HS-27A (cell line): Measurements from ENCODE around the gene TMEM176A.
"Not testable (repeated sequence)": the region's sequence is repeated elsewhere in the genome, so short reads cannot be mapped to it uniquely, and the experiment has no call there.

Source experiments
- DNase-seq: peaks from one replicate; pipeline ENCODE4 v3.0.0-alpha.2; 2012; ENCODE audit warnings: low read depth, missing footprints

Gene TMEM176A

GRCh38 chr7:150788474-150789269 is 11.9 kb upstream of the TMEM176A start:
- no peak for DNase-seq

DNA sequence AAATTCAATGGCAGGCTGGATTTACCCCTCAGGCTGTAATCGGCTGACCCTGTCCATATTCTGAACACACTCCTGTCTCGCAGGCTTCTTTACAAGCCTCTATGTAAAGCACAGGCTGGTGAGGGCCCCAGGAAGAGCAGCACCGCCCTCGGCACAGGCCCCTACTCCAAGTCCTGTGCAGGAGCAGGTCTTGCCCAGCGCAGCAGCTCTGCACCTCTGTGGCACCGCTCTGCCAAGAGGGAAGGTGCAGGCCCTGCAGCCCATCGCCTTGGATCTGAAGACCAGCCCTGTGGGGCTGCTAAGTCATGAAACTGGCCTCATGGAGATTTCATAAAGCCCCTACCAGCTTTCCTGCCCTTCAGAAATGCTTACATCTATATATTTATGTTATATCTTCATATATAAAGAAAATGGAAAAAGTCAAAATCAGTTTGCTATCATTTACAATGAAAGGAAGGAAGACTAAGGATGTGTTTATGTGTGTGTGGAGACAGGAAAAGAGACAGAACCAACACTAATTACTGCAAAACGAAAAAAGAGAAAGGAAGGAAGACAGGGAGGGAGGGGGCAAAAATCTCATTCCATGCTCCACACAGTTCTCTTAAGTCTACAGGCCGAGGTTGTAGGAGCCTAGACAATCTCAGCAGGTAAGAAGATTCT is 10.0 kb upstream of the TMEM176A start:
- DNase-seq, result no peak

GRCh38 chr7:150791304-150791703 is 9.3 kb upstream of the TMEM176A start:
- no peak for DNase-seq

GRCh38 chr7:150791746-150792452 is 8.7 kb upstream of the TMEM176A start:
- DNase-seq, result no peak

DNA sequence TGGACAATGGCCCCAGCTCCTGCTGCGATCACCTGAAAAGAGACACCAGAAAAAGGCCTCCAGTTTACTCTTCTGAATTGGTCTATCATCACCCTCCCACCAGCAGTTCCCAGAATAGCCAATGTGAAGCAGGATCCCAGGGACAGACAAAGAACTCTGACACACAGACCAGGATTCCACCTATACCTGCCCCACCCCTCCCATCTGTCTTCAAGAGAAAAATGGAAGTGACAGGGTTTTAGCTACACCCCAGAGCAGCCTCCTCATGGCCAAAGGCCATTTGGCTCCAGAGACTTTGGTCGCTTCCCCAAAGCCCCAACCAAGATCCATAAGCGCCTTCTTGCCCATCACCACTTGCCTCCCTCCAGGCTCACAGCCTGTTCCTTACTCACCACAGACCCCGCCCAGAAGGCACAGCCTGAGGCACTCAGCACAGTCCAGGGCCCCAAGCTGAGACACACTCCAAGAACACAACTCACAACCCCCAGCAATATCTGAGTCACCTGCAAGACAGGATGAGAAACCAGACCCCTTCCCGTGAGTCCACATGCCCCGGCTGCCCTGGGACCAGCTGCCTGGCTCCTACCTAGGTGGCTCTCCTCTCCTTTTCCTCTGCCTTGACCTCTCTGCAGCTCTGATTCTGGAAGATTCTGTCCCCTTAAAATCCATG is 6.9 kb upstream of the TMEM176A start:
- DNase-seq, result no peak

GRCh38 chr7:150797661-150798060 is 2.9 kb upstream of the TMEM176A start:
- no peak for DNase-seq

DNA sequence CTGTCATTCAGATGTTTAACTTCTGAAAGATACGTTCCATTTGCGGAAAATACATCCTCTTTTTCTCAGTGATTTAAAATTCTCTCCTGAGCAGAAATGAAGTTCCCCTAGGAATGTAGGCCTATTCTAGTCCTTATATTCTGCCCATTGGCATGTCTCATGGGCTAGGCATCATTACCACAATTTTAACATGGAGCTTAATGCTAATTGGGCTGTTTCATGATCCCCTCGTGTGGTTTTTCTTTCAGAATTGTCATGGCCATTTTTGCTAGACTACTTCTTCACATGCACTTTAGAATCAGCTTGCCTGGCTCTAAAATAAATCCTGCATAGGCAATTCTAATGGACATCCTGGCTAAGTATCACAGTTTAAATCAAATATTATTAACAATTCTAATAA is 1.4 kb upstream of the TMEM176A start:
- DNase-seq, result no peak

GRCh38 chr7:150799741-150800580 is 608 bp upstream of the TMEM176A start, which contains the start of gene TMEM176B:
TSS of gene TMEM176B (minus strand) at chr7:150800364. CDS start at chr7:150796569, 3,795 bp downstream.
- DNase-seq, result no peak

DNA sequence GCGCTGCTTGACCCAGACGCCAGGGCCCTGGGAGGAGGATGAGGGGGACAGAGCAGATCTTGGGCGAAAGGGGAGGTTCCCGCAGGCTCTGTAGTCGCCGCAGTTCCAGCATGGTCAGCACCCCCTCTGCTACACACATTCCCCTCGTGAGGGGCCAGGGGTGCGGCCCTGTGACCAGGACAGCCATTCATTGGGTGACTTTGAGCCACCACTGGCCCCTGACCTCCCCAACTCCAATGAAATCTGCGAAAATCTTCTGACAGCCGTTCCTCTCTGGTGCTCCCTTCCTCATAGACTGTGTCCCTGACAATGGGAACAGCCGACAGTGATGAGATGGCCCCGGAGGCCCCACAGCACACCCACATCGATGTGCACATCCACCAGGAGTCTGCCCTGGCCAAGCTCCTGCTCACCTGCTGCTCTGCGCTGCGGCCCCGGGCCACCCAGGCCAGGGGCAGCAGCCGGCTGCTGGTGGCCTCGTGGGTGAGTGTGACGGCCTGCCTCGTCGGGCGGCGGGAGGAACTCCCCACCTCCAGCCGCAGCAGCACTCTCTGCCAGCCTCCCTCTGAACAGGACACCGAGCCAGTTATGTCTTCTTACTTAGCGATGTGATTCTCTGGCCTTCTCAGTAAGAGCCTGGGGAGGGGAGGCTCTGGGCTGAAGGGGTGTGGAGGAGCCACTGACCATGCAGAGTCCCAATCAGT is 825 bp downstream of the TMEM176A start:
- DNase-seq, result no peak

DNA sequence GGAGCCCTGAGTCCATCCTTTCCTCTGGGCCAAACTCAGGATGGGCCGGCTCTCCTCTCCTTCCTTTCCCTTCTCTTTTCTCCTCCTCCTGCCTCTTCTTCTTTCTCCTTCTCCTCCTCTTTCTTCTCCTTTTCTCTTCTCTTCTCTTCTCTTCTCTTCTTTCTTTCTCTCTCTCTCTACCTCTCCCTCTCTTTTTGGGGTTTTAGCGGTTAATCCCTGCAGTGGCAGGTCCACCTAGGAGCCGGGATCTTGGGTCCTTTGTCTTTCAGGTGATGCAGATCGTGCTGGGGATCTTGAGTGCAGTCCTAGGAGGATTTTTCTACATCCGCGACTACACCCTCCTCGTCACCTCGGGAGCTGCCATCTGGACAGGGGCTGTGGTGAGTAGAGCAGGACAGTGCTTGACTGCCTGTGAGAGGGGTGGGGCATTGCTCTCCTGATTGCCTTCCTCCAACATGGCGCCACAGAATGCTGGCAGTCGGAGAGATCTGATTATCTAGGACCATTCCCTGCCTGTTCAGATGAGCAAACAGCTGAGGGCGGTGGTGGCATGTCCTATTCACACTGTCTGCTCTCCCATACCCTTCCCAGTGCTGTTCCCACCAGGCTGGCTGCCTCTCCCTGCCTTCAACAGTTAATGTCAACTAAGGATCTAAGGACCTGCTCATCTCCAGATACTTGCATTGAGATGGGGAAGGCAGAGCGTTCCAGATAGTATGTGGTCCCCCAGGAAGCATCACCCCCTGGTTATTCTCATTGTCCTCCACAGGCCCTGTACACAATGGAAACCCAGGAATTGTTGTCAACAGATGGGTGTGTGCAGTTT is 1.6 kb downstream of the TMEM176A start:
- DNase-seq, result no peak

DNA sequence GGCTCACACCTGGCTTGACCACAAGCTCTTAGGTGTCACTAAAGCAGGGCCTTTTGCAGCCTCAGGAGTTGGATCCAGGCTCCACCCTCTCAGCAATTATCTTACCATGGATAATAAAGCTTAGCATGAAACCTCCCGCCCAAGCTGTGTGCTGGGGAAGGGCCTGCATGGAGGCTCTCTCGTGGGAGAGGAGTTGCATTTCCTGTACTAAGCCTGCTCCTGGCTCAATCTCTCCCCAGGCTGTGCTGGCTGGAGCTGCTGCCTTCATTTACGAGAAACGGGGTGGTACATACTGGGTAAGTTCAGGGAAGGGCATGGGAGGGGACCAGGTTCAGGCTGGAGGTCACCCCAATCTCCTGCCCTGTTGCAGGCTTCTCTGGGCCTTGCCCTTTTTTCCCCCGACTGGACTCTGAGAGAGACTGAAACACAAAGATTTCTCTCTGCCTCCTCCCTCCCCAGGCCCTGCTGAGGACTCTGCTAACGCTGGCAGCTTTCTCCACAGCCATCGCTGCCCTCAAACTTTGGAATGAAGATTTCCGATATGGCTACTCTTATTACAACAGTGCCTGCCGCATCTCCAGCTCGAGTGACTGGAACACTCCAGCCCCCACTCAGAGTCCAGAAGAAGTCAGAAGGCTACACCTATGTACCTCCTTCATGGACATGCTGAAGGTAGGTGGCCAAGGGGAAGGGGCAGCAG is 2.7 kb downstream of the TMEM176A start:
- DNase-seq, result no peak

DNA sequence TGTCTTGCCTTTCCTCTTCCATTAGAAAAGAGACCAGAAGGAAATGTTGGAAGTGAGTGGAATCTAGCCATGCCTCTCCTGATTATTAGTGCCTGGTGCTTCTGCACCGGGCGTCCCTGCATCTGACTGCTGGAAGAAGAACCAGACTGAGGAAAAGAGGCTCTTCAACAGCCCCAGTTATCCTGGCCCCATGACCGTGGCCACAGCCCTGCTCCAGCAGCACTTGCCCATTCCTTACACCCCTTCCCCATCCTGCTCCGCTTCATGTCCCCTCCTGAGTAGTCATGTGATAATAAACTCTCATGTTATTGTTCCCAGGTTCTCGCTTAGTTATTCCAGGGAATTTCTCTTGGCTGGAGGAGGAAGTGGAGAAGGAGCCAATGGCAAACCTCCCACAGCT is 4.2 kb downstream of the TMEM176A start:
- DNase-seq, result no peak

DNA sequence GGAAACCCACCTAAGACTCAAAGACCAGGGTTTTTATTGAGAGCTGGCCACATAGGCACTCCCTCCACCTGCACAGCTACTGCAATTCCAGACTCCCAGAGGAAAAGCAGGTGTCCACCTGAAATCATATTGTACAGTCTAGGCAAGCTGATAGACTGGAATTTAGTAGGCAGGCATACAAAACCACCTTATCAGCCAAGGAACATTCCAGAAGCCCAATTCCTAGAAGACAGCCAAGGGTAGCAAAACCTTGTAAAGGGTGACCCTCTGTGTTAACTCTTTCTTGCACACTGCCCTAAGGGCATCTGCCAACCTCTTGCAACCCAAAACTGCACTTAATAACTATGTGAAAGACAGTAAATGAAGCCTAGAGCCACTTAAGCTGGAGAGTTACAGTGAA is 5.3 kb downstream of the TMEM176A start:
- no peak for DNase-seq

- DNase-seq, result no peak
These were observed 5.9 kb downstream of the TMEM176A start for GRCh38 chr7:150806454-150806853.

GRCh38 chr7:150806863-150807262 is 6.3 kb downstream of the TMEM176A start:
- no peak for DNase-seq

GRCh38 chr7:150807616-150808438 is 7.3 kb downstream of the TMEM176A start:
- not testable (repeated sequence) for DNase-seq

GRCh38 chr7:150814328-150815001 is 13.9 kb downstream of the TMEM176A start:
- DNase-seq, result no peak

DNA sequence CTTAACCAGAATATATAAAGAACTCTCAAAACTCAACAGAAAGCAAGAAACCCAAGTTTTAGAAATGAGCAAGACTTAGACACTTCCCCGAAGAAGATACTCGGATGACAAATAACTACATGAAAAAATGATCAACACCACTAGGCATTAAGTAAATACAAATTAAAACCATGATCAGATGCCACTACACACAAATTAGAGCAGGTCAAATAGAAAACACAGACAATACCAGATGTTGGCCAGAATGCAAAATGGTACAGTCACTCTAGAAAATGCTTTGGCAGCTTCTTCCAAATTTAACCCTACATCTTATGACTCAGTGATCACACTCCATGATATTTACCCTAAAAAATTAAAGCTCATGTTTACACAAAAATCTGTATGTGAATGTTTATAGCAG is 18.4 kb downstream of the TMEM176A start:
- DNase-seq, result no peak
